ENCODE measurements around the gene ACSS1. TPM values are rescaled to one million over a fixed set of nuclear protein-coding genes. Genes with fewer than 3 reads are reported as not detected.

ACSS1 gene
- total RNA-seq, 2 experiments from 2014 or later, result 22.9 to 23.9 TPM

DNA sequence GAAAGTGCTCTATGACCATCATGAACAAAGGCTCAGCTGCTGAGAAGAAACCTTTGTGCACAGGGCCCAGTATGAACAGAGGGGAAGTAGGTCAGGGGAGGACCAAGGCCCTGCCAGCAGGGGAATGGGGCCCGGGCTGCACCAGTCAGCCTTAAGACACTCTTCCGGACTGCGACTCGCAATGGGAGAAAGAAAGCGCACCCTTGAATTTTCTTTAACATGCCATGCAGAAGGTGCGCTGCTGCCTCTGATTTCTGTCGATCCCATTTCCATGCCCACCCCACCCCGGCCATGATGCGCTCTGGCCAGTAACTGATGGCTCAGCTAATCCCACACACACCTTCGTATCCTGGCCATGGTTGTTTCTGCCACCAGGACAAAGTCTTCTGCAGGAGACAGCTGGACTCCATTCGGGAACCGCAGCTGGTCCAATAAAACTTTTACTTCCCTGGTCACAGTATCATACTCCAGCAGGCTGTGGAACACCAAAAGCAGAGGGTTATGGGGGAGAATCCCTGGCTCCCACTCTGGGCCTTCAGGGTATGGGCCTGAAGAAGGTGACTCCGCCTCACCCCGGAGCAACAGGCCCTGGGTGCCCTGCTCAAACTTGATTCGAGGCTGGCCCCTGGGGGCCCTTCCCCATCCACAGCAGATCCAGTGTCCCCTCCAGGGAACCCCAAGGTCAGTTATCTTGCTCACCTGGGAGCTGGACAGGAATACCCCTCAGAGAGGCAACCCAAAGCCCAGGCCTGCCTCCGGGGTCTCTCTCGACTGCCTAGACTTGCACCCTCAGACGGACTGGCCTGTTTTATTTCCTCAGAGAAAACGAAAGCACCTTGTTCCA lies 88.5 kb downstream of the ACSS1 start:
- ChIA-PET CTCF (no interaction called here), POLR2A (no interaction called here)

DNA sequence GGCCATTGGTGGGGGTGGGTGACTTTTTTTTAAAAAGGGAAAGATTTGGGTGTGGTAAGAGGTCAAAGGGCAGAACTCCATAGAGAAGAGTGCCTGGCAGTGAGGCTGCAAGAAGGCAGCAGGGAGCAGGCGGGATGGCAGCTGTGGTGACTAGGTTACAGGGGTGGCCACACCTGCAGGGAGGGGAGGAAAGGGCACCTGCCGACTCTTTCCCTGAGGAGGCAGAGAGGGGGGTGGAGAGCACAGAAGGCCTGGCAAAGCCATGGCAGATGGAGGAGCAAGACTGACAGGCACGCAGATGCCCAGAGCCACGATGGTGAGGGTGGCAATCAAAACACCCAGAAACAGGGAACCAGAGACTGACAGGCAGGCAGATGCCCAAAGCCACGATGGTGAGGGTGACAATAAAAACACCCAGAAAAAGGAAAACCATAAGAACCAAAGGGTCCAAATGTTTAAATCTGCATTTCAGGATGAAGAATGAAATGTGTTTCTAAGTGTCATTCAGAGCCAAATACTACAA lies 89.6 kb downstream of the ACSS1 start:
- ChIA-PET CTCF (no interaction called here), POLR2A (no interaction called here)

DNA sequence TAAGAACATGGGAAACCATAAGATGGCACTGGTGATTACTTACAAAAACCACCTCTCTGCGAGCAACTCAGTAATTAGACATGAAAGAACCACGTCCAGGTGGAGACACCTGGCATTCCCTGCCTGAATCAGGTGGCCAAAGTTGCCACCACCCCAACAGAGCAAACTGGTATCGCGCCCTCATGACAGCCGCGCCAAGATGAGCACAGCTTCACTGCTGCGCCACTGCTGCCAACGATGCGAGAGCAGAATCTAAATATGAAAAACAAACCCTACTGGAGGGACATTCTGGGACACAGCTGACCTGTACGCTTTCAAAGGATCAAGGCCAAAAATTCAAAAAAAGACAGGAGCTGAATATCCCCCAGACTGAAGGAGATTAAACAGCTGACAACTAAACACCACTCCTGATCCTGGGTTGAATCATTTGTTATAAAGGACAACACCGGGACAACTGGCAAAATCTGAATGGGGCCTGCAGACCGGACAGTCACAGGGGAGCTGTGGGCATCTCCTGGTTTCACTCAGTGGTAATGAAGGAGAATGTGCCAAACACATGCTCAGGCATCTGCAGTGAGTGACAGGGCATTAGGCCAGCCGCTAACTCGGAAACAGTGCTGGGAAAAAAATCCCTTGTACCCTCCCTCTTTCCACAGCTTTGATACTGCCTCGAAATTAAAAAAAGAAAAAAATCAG lies 91.5 kb downstream of the ACSS1 start:
- POLR2A ChIA-PET, result no interaction called here
- CTCF ChIA-PET, result no interaction called here

DNA sequence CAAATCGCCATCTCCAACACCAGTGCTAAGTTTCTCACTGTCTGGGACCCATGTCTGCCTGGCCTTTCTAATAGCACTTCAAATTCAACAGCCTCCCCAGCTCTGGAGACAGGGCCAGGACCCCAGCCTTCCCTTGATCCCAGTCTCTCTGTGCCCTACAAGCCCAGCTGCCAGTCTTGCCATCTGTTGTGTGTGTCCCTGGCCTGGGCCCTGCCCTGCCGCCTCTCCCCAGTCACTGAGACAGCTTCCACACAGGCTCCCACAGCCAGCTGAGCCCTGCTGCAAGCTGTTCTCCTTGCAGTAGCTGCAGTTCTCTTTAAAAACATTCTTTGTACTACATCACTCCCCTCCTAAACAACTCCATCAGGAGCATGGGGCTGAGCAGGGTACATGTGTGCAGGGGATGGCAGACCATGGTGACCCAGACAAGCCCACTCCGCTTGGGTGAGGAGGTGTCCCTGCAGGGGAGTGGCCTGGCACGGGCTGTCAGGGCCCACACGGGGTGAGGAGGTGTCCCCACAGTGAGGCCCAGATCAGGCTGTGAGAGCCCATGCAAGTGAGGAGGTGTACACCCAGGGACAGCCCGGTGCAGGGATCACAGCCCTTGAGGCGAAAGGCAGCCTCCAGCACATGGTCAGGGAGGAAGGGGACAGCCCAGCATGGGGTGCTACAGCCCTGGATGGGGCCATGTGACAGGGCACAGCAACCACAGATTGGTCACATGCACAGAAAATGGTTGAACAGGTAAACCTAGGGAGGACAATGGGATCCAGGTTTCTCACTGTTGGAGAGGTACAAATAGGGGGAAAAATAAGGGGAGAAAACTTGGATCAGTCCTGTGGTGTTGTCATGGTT lies 92.6 kb downstream of the ACSS1 start:
- CTCF ChIA-PET, result no interaction called here
- POLR2A ChIA-PET, result interaction anchor here (0.9 kb wide), 1 partner anchor 26 kb away, joined by 3 read pairs; no protein-coding TSS in a partner anchor

DNA sequence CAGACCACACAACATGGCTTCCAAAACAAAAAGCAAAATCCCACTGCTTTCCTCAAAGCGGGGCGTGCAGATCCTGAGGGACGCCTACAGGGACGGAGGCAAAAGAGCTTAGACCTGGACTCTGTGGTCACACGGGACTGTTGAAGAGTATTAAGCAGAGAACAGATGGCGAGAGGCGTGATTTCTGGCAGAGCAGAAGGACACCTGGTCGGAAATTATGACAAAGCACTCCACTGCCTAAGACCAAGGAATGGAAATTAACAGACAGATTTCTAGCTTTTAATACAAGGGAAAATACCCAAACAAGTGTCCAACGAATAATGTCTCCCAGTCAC lies 93.5 kb downstream of the ACSS1 start:
- ChIA-PET CTCF (no interaction called here), POLR2A (interaction anchor here (0.9 kb wide), 1 partner anchor 27 kb away, joined by 3 read pairs; no protein-coding TSS in a partner anchor)

DNA sequence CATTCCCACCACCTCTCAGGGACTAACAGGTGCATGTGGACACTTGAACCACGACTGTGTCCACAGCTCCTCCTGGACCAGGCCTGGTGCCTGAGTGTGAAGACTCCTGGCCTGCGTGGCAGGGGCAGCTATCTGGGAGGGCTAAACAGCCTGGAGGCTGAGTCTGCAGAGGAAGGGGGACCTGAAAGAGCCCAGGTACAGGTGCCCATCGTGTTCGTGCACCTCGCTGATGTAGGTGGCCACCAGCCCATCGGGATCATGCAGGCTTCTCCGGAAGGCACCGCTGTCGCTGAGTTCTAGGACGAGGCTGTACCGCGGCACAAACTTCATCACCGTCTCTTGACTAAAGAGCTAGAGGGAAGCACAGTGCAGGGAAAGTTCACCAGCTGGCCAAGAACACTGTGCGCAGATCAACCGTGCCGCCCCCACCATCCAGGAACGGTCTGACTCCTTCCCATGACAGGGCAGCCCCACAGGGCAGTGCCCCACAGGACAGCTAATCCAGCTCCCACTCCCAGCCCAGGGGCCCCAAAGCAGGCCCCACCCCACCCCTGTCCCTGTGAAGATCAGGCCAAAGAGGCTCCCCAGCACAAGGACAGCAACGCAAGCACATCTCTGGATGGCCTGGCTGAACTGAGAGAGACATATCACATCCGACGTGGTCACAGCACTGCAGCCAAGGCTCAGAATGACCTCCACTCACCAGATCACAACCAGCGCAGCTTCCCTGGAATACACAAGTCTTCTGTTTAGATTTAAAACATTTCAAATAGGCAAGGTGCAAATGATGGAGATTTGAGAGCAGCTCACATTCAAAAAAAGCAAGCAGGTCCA lies 94.0 kb downstream of the ACSS1 start:
- ChIA-PET POLR2A (interaction anchor here (0.9 kb wide), 1 partner anchor 27 kb away, joined by 3 read pairs; no protein-coding TSS in a partner anchor), CTCF (interaction anchor here (0.9 to 1.0 kb wide), 2 partner anchors 13 to 33 kb away, joined by 3 read pairs; no protein-coding TSS in a partner anchor)

DNA sequence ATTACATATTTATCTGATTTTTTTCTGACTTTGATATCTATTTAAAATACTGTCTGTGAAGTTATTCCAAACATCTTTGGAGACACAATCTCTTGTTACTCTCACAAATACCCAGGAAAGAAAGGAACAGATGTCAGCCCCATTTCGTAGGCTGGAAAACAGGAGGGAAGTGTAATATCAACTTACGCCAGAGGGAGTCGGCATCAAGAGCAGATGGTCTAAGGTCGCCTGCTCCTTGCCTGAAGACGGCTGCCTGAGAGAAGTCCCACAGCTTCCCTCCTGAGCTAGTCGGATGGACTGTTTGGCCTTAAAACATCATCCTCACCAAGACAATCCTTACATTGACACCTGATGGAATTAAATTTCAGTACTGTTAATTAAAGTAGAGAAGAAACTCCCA lies 95.4 kb downstream of the ACSS1 start:
- CTCF ChIA-PET, result interaction anchor here (0.6 to 1.4 kb wide), 3 partner anchors 11 to 291 kb away, joined by 3 to 4 read pairs (median 3); partner anchors contain the start of gene CST7
- POLR2A ChIA-PET, result interaction anchor here (3.6 kb wide), 1 partner anchor 12 kb away, joined by 23 read pairs; the partner anchor contains the start of gene CST7

DNA sequence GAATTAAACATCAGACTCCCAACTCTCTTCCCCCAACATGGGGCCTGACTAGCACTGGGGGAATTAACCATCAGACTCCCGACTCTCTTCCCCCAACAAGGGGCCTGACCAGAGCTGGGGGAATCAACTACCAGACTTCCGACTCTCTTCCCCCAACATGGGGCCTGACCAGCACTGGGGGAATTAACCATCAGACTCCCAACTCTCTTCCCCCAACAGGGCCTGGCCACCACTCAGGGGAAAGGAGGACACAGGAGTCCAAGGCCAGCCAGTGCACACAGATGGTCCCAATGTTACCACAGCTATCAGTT lies 95.8 kb downstream of the ACSS1 start:
- ChIA-PET POLR2A (interaction anchor here (3.6 kb wide), 1 partner anchor 12 kb away, joined by 23 read pairs; the partner anchor contains the start of gene CST7), CTCF (interaction anchor here (1.4 kb wide), 1 partner anchor 13 kb away, joined by 3 read pairs; the partner anchor contains the start of gene CST7)

DNA sequence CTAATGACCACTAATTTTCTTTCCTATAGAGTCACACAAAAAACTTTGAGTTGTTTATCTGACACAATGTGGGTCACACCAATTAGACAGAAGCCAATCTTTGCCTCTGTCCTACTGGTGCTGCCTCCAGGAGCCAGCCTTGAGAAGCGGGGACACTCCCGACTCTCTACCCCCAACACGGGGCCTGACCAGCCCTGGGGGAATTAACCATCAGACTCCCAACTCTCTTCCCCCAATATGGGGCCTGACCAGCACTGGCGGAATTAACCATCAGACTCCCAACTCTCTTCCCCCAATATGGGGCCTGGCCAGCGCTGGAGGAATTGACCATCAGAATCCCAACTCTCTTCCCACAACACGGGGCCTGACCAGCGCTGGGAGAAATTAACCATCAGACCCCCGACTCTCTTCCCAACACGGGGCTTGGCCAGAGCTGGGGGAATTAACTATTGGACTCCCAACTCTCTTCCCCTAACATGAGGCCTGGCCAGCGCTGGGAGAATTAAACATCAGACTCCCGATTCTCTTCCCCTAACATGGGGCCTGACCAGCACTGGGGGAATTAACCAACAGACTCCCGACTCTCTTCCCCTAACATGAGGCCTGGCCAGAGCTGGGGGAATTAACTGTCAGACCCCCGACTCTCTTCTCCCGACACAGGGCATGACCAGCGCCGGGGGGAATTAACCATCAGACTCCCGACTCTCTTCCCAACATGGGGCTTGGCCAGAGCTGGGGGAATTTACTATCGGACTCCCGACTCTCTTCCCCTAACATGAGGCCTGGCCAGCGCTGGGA lies 96.4 kb downstream of the ACSS1 start:
- POLR2A ChIA-PET, result interaction anchor here (1.6 to 3.6 kb wide), 2 partner anchors 11 to 27 kb away, joined by 5 to 23 read pairs; partner anchors contain the start of gene CST7
- CTCF ChIA-PET, result interaction anchor here (0.6 to 1.8 kb wide), 4 partner anchors 12 to 312 kb away, joined by 3 to 6 read pairs (median 3); partner anchors contain the start of gene CST7

DNA sequence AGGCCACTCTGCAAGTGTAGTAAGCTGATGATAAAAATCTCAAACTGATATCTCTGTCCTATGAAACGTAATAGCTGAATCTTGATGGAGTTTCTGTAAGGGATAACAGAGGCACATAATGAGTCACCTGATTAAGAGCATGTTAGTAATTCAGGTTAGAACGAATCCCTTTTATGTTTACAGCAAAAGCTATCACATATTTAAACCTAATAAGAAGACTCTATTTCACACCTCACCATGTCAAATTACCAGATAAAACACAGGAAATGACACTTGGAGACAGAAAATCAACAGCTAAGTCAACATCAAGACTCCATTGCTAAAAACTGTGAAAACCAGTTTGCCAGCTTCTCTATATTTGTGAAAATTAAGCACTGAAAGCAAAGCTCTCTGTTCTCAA lies 97.1 kb downstream of the ACSS1 start:
- POLR2A ChIA-PET, result interaction anchor here (1.0 to 3.6 kb wide), 4 partner anchors 10 to 32 kb away, joined by 3 to 23 read pairs (median 4); partner anchors contain the start of genes APMAP and CST7
- CTCF ChIA-PET, result interaction anchor here (0.6 to 1.8 kb wide), 3 partner anchors 11 to 313 kb away, joined by 3 to 6 read pairs (median 3); partner anchors contain the start of gene CST7

DNA sequence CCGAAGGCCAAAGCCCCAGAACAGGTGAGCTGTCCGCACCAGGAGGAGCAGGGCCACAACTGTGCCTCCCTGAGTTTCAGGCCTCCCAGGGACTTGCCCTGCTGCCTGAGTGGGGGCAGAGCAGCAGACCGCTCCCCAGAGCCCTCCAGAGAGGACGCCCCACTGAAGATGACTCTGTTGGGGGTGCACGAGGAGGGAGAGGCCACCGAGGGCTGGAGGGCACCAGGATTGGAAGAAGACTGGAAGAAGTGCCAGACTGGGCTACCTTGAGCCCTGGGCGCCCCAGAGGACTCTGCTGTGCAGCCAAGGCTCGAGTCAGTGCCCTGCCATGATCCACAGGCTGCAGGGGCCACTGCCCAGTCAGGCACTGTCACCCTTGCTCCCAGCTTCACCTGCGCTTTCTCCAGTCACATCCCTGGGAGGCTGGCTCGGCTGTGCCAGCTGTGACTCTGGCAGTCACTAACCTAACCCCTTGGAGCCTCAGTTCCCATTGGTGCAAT lies 97.6 kb downstream of the ACSS1 start:
- CTCF ChIA-PET, result interaction anchor here (1.0 to 1.8 kb wide), 2 partner anchors 11 to 30 kb away, joined by 3 to 6 read pairs; partner anchors contain the start of gene CST7
- POLR2A ChIA-PET, result interaction anchor here (1.0 to 3.6 kb wide), 4 partner anchors 10 to 33 kb away, joined by 3 to 23 read pairs (median 4); partner anchors contain the start of genes APMAP and CST7

DNA sequence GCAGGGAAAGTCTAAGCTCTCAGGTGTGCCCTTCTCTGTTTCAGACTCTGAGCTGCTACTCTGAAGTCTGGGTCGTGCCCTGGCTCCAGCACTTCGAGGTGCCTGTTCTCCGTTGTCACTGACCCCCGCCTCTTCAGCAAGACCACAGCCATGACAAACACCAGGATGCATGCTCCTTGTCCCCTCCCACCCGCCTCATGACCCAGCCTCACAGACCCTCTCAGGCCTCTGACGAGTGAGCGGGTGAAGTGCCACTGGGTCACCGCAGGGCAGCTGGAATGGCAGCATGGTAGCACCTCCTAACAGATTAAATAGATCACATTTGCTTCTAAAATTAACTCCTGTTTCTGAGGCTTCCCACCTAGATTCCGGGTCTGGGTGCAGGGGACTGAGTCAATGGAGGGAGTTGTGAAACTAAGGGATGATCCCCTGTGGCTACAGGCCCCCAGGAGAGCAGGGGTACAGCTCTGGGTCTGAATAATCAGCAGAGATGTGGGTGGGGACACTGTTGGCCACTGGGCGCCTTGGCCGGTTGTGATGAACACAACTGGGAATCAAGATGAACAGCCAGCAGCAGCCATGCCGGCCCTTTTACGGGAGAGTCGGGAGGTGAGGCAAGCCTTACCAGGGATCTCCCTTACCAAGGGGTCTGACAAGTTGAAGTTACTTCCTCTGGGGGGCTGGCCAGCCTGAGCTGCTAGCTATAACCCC lies 98.2 kb downstream of the ACSS1 start:
- ChIA-PET CTCF (interaction anchor here (1.8 kb wide), 1 partner anchor 29 kb away, joined by 6 read pairs; no protein-coding TSS in a partner anchor), POLR2A (interaction anchor here (1.0 to 3.6 kb wide), 4 partner anchors 9 to 33 kb away, joined by 3 to 23 read pairs (median 4); partner anchors contain the start of genes APMAP and CST7)

DNA sequence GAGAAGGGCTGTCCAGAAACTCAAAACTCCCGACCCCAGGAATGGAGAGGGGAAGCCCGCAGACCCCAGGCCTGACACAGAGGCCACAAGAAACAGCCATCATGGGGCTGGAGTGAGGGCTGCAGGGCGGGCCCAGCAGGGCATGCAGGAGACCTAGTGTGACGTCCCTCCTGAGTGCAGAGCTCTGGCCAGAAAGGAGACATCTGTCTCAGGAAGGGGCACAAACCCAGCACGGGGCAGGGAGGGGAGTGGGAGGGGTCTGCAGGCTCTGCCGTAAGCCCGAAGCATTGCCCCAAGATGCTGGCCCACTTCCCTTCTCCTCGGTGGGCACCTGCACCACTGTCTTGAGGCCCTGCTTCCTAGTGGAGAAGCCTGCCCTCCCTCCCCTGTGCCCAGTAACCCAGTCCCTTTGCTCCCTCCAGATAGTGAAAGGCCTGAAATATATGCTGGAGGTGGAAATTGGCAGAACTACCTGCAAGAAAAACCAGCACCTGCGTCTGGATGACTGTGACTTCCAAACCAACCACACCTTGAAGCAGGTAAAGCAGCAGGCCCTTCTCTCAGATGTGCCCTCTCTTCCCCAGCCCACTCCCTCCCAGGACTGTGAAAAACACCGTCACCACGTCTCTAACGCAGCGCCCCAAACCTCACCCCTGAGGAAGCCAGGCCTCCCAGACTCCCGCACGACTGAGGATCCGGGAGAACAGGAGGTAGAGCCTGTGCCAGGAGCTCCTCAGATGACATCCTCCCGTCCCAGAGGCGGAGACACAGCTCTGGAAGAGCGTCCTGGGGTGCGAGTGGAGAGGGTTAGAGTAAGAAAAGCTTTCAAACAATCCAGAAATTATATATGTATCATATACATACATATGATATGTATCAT lies 99.2 kb downstream of the ACSS1 start:
- ChIA-PET CTCF (interaction anchor here (1.6 kb wide), 1 partner anchor 24 kb away, joined by 3 read pairs; no protein-coding TSS in a partner anchor), POLR2A (interaction anchor here (3.6 kb wide), 1 partner anchor 8 kb away, joined by 23 read pairs; the partner anchor contains the start of gene CST7)

DNA sequence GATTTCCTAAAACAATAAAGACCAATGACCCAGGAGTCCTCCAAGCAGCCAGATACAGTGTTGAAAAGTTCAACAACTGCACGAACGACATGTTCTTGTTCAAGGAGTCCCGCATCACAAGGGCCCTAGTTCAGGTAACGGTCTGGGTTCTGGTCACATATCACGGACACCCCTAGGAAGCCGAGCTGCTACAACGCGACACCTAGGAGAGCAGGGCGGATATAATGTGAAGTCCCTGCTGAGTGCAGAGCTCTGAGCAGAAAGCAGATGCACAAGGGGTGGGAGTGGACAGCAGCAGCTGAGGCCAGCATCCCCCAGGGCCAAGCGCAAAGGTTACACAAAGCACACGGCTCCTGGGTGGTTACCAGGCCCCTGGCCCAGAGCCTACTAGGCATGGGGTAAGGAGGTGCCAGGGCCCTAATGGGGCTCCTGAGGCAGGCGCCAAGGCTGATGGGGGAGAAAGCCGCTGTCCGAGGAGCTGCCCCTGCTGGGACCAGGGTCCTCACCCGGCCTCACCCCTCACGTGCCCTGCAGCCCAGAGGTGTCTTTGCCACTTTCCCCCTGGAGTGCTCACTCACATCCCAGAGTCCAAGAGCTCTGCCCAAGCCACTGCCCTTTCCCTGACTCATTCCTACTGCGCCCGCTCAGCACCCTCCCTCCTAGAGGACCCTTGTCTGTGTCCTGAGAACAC lies 100.5 kb downstream of the ACSS1 start:
- POLR2A ChIA-PET, result no interaction called here

More for the DNA sequence above, 100.5 kb downstream of the ACSS1 start:
- CTCF ChIA-PET, result interaction anchor here (1.6 kb wide), 1 partner anchor 26 kb away, joined by 3 read pairs; no protein-coding TSS in a partner anchor
